ENCODE results near the gene CEP63. TPM values are rescaled to one million over a fixed set of nuclear protein-coding genes. Genes with fewer than 3 reads are reported as not detected.

The CEP63 gene
- total and polyA plus RNA-seq, 9 of the 15 experiments (the other 6 are each of a cell fraction or from before 2014, with no cell fraction given), result 5.1 to 17.8 (median 10.6) TPM

GRCh38 chr3:134576426-134576825 lies 90.6 kb downstream of the CEP63 start:
- H3K27me3 ChIP-seq (ENCODE audit: control insufficient read depth in 2 of 2, insufficient read depth in 2 of 2, low read length in 2 of 2), result 0 out of 5 replicates have a peak, but pooled peaks cover 0 to 3% of the 10 kb centered on the region in 2 experiments
- H2AFZ ChIP-seq (ENCODE audit: low read depth, low read length), result no peak overlapping the region
- in situ Hi-C loops (cut with MboI), result no loop called here
- intact Hi-C loops (cut with micrococcal nuclease), result no loop called here
- ChIA-PET POLR2A (no interaction called here), CTCF (ENCODE audit: low intra/inter-chr PET ratio) (no interaction called here)
- no peaks in the 10 kb centered on the region for H3K79me2 ChIP-seq (ENCODE audit: control insufficient read depth, insufficient read depth, low read length)
- H3K4me2 ChIP-seq (ENCODE audit: insufficient read depth, low read length), result no peak overlapping the region
- no TSS peak for BruUV-seq (replicated peaks)
- no peaks in the 10 kb centered on the region for H3K9me3 ChIP-seq (replicated peaks; ENCODE audit: control insufficient read depth, insufficient read depth, low read depth, low read length)
- 8% methylated on average over 5 of the region's 6 CpGs for WGBS (ENCODE audit: insufficient coverage, low coverage, missing lambda C conversion rate)
- no peak for ATAC-seq
- H4K20me1 ChIP-seq (replicated peaks; ENCODE audit: control insufficient read depth, insufficient read depth, low read length), result no peaks in the 10 kb centered on the region
- H3K4me3 ChIP-seq, result no peak overlapping the region
- no peak for TF ChIP-seq POLR2H (tag; IDR thresholded peaks at IDR 0.05; ENCODE audit: low read depth)
- no peak for TF ChIP-seq CREB5 (CRISPR knock-in tag; IDR thresholded peaks at IDR 0.05)
- no peak for TF ChIP-seq FOS (IDR thresholded peaks at IDR 0.05; ENCODE audit: extremely low read depth, insufficient read length)
- no peak for TF ChIP-seq PHB2 (IDR thresholded peaks at IDR 0.05; ENCODE audit: low read depth)
- no peak for TF ChIP-seq ZNF318 (IDR thresholded peaks at IDR 0.05; ENCODE audit: borderline replicate concordance in 1 of 2, low read depth in 1 of 2)
- TF ChIP-seq RBM15 (IDR thresholded peaks at IDR 0.05; ENCODE audit: insufficient read depth, low read length), result no peak
- no peak for TF ChIP-seq PTBP1 (IDR thresholded peaks at IDR 0.05; ENCODE audit: low read depth, low read length)
- no peak for TF ChIP-seq TAF9B (IDR thresholded peaks at IDR 0.05; ENCODE audit: partially characterized antibody)
- TF ChIP-seq HNRNPUL1 (IDR thresholded peaks at IDR 0.05; ENCODE audit: low read length), result no peak
- TF ChIP-seq RFX5 (IDR thresholded peaks at IDR 0.05; ENCODE audit: low read depth, low read length), result no peak
- no peak for TF ChIP-seq ZBTB12 (CRISPR knock-in tag; IDR thresholded peaks at IDR 0.05)
- no peak for TF ChIP-seq ZNF561 (CRISPR knock-in tag; conservative IDR thresholded peaks at IDR 0.05)
- no peak for TF ChIP-seq KAT8 (IDR thresholded peaks at IDR 0.05; ENCODE audit: low read depth)
- DNase-seq (ENCODE audit: extremely low read depth in 1 of 4, low spot score in 3 of 4), result no peak
- H3K9me1 ChIP-seq (ENCODE audit: control insufficient read depth, insufficient read depth, low read length), result no peaks in the 10 kb centered on the region
- H3K36me3 ChIP-seq (ENCODE audit: control insufficient read depth, insufficient read depth, low read length), result no peaks in the 10 kb centered on the region
- no peak for FAIRE-seq
- no peaks in the 10 kb centered on the region for H3K4me1 ChIP-seq (replicated peaks in 1 of 2; ENCODE audit: control insufficient read depth in 2 of 2, insufficient read depth in 2 of 2, low read length in 2 of 2)
- no peak overlapping the region for H3K27ac ChIP-seq (ENCODE audit: extremely low read depth, low read depth, low read length)
- H3K9ac ChIP-seq (ENCODE audit: insufficient read depth in 1 of 2, low read depth in 2 of 2, low read length in 2 of 2), result no peak overlapping the region
